A549 treated with AZD9567 at 1 μM for 4 hours (cell line): ENCODE data around the gene ZFAND3. TPM values are rescaled to one million over a fixed set of nuclear protein-coding genes. Genes with fewer than 3 reads are reported as not detected.

Experiments
- total RNA-seq: library from RNA; stranded (reverse); fragments of 200-300 nt; extraction: Qiagen RNA extraction; gene quantifications from 5 replicates; pipeline ENCODE4 v1.2.3, GENCODE V29; 2022; ENCODE audit not compliant: insufficient read depth

ZFAND3 gene, protein sequence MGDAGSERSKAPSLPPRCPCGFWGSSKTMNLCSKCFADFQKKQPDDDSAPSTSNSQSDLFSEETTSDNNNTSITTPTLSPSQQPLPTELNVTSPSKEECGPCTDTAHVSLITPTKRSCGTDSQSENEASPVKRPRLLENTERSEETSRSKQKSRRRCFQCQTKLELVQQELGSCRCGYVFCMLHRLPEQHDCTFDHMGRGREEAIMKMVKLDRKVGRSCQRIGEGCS
- 48.6 to 57.7 TPM (median 51.6 TPM) in 5 replicates for total RNA-seq

DNA sequence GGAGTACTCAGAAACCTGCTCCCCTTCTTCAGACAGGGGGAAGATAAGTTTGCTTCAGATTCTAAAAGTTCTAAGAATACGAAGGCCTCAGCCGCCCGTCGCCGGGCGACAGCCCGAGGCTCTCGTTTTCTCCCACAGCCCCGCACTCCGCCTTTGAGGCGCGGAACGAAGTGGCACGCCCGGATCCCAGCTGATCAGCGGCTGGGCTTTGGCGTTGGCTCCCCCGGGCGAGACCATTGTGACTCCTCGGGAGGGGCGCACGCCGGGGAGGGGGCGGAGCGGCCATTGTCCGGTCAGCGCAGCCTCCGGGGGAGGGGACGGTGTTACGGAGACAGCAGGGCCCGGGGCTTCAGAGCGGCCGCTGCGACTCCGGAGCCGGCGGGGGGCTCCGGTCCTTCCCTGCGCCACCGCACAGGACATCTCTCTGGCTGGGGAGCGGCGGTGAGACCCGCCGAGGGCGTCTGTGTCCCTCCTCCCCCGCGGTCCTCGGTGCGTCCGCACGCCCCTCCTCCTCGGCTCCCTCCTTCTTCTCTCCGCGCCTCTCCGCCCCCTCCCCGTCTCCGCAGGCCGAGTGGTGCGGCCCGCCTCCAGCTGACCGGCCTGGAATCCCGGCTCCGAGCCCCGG is at the start of gene ZFAND3:
Gene ZFAND3, plus strand, starts transcription at position 551 of the 625 bp plus-strand sequence. CDS start 219 bp downstream, outside the sequence.

Other genes starting within 250 kb of the ZFAND3 start
- 5.0 to 7.4 TPM (median 6.3 TPM) in 5 replicates for gene MDGA1, start 121.8 kb upstream of the ZFAND3 start, total RNA-seq